Epithelial cell of proximal tubule (primary cell): Measurements from ENCODE around the gene TARBP1. TPM values are rescaled to one million over a fixed set of nuclear protein-coding genes. Genes with fewer than 3 reads are reported as not detected.
"Not testable (repeated sequence)": the region's sequence is repeated elsewhere in the genome, so short reads cannot be mapped to it uniquely, and the experiment has no call there.

Source experiments
- DNase-seq: peaks from one replicate; pipeline ENCODE4 v3.0.0-alpha.2; 2011; ENCODE audit warnings: low read depth
- H3K4me3 ChIP-seq: 2 replicates; pipeline ENCODE4 v1.5.1; 2011; ENCODE audit warnings: low read depth, mild to moderate bottlenecking, low read length
- CTCF ChIP-seq: conservative IDR thresholded peaks from 2 replicates; pipeline ENCODE4 v1.5.1; 2012; ENCODE audit warnings: low read depth, mild to moderate bottlenecking, low read length
- total RNA-seq: library from RNA; depleted of rRNA; stranded (reverse); fragments of >200 nt; gene quantifications from 2 replicates; pipeline ENCODE4 v1.2.3, GENCODE V29; 2015

TARBP1 gene
- total RNA-seq, 1 donor from 2014 or later, result 31.2 TPM

DNA sequence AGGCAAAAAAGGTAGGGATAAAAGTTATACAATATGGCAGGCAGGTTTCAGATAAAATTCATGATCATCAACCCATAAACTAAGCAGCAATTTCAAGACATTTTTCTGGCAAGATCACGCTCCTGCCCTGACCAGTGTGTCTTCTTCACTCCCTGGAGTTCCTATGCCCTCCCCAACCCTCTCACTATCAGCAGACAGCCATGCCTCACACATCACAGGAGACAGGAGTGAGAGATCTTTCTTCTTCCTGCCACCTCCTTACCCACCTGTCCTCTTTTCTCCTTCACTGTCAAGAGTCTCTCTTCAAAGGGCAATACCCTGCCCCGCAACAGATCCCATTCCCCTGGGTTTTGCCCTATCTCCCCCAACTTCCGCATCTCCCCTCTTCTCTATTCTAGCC lies 77.3 kb downstream of the TARBP1 start:
- no peak for DNase-seq
- no peak overlapping the region for H3K4me3 ChIP-seq
- TF ChIP-seq CTCF, result no peak

GRCh38 chr1:234400773-234401172 lies 78.2 kb downstream of the TARBP1 start:
- DNase-seq, result no peak
- no peak overlapping the region for H3K4me3 ChIP-seq
- TF ChIP-seq CTCF, result no peak

GRCh38 chr1:234399515-234399914 lies 79.5 kb downstream of the TARBP1 start:
- not testable (repeated sequence) for H3K4me3 ChIP-seq, DNase-seq

- no peak for TF ChIP-seq CTCF
- DNase-seq, result no peak
- no peak overlapping the region for H3K4me3 ChIP-seq
Observed at GRCh38 chr1:234398849-234399381, 80.1 kb downstream of the TARBP1 start.

DNA sequence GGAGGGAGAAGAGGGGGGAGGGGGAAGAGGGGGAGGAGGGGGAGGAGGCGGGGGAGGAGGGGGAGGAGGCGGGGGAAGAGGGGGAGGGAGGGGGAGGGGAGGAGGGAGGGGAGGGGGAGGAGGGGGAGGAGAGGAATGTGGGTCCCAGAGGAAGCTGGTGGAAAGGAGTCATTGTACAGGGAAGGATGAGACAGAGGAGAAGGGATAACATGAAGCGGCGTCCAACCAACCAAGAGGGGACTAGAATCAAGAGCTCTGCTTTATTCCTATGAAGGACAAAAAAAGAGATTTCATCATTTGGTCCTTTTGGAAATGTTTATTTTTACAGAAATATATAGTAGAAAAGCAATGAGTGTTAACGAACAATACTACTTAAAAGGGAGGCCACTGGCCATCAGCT lies 81.2 kb downstream of the TARBP1 start:
- H3K4me3 ChIP-seq, result no peak overlapping the region
- no peak for TF ChIP-seq CTCF

GRCh38 chr1:234396871-234397270 lies 82.1 kb downstream of the TARBP1 start:
- H3K4me3 ChIP-seq, result no peak overlapping the region
- no peak for TF ChIP-seq CTCF
- DNase-seq, result no peak

More for the DNA sequence above, 81.2 kb downstream of the TARBP1 start:
- DNase-seq, result no peak

- DNase-seq, result no peak
- no peak for TF ChIP-seq CTCF
- H3K4me3 ChIP-seq, result no peak overlapping the region
Observed at GRCh38 chr1:234396092-234396491, 82.9 kb downstream of the TARBP1 start.
